HUES48 (cell line): ENCODE data around the gene FFAR1.

Experiments used
- H3K27ac ChIP-seq: one replicate; pipeline ENCODE4 v1.7.0; 2013; ENCODE audit warnings: low read depth, low read length, inconsistent platforms
- H3K27me3 ChIP-seq: 2 replicates; pipeline ENCODE4 v1.6.1; 2013; ENCODE audit warnings: mild to moderate bottlenecking, low read length; ENCODE audit not compliant: control insufficient read depth, insufficient read depth
- H3K36me3 ChIP-seq: 2 replicates; pipeline ENCODE4 v1.6.1; 2013; ENCODE audit warnings: low read length; ENCODE audit not compliant: control insufficient read depth, insufficient read depth
- H3K4me1 ChIP-seq: 2 replicates; pipeline ENCODE4 v1.6.1; 2013; ENCODE audit warnings: mild to moderate bottlenecking, low read length; ENCODE audit not compliant: control insufficient read depth, insufficient read depth
- H3K4me3 ChIP-seq: 2 replicates; pipeline ENCODE4 v1.5.1; 2013; ENCODE audit warnings: mild to moderate bottlenecking, low read depth, low read length
- H3K9ac ChIP-seq: 2 replicates; pipeline ENCODE4 v1.6.1; 2013; ENCODE audit warnings: mild to moderate bottlenecking, low read depth, low read length, moderate library complexity
- H3K9me3 ChIP-seq: 2 replicates; pipeline ENCODE4 v1.6.1; 2013; ENCODE audit warnings: low read length; ENCODE audit not compliant: control insufficient read depth, insufficient read depth

FFAR1 gene

GRCh38 chr19:35396240-35396885, 48.7 kb downstream of the FFAR1 start:
- Histone ChIP-seq H3K9me3 (no peaks in the 10 kb centered on the region), H3K4me3 (no peak overlapping the region), H3K27me3 (no peaks in the 10 kb centered on the region), H3K4me1 (no peaks in the 10 kb centered on the region), H3K36me3 (no peaks in the 10 kb centered on the region), H3K9ac (no peak overlapping the region), H3K27ac (no peak overlapping the region)

- Histone ChIP-seq H3K27ac (no peak overlapping the region), H3K9ac (no peak overlapping the region), H3K36me3 (no peaks in the 10 kb centered on the region), H3K4me1 (no peaks in the 10 kb centered on the region), H3K4me3 (no peak overlapping the region), H3K9me3 (no peaks in the 10 kb centered on the region), H3K27me3 (no peaks in the 10 kb centered on the region)
Observed at GRCh38 chr19:35397064-35397463, 49.4 kb downstream of the FFAR1 start.
